Type B pancreatic cell (in vitro differentiated cells): ENCODE results near the gene RABGAP1L. TPM values are rescaled to one million over a fixed set of nuclear protein-coding genes. Genes with fewer than 3 reads are reported as not detected.

Experiments
- DNase-seq: peaks from one replicate; pipeline ENCODE4 v3.0.0; 2021; ENCODE audit warnings: mixed read lengths; ENCODE audit not compliant: unreplicated experiment; ENCODE audit errors: extremely low spot score
- H3K27ac Mint-ChIP-seq: 2 replicates; pipeline ENCODE4 v1.8.0; 2021; ENCODE audit warnings: mild to moderate bottlenecking, mixed read lengths
- H3K27me3 Mint-ChIP-seq: 2 replicates; pipeline ENCODE4 v1.8.0; 2021; ENCODE audit warnings: mixed read lengths
- H3K36me3 Mint-ChIP-seq: 2 replicates; pipeline ENCODE4 v1.8.0; 2021; ENCODE audit warnings: mixed read lengths
- H3K4me1 Mint-ChIP-seq: one replicate; pipeline ENCODE4 v1.8.0; 2021; ENCODE audit warnings: mixed read lengths; ENCODE audit not compliant: unreplicated experiment
- H3K4me3 Mint-ChIP-seq: 2 replicates; pipeline ENCODE4 v1.8.0; 2021; ENCODE audit warnings: mild to moderate bottlenecking, mixed read lengths
- H3K9me3 Mint-ChIP-seq: 2 replicates; pipeline ENCODE4 v1.8.0; 2021; ENCODE audit warnings: mixed read lengths
- total RNA-seq: library from RNA; stranded (reverse); gene quantifications from 2 replicates; pipeline ENCODE4 v1.2.1, GENCODE V29; 2021; ENCODE audit warnings: low replicate concordance
- TF ChIP-seq, protein P1 (sequence below): fragments of 200-600 bp; sonication (generic); conservative IDR thresholded peaks from 2 replicates; pipeline ENCODE4 v1.5.0; 2021; ENCODE audit warnings: antibody characterized with exemption, mild to moderate bottlenecking

RABGAP1L gene
- total RNA-seq, 1 donor from 2014 or later, result 35.6 TPM

DNA sequence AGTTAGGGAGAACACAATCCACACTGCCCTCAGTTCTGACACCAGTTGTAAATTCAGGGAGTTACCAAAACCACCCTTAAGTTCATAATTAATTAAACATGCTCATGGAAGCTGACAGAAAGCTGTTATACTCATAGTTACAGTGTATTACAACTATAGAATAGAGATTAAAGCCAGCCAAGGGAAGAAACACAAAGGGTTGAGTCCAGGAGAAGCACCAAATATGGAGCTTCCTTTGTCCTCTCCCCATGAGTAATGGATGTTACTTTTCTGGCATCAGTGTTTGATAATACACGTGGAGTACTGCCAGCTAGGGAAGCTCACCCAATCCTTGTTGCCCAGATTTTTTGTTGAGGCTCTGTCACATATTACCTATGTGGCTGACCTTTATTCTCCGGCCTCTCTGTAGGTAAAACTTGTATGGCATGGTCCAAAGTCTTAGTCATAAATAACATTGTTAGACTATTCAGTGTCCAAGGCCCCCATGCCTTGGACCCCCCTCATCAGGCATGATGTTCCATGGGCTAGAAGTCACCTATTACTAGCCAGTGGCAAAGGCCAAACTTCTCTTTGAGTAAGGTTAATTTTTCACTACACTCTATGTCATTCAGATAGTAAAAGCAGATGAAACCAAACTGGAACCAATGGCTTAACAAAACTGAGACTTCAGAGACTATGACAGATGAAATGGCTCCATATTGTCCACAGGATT is 464.2 kb downstream of the RABGAP1L start:
- no peak overlapping the region for H3K4me3 Mint-ChIP-seq
- TF ChIP-seq, protein P1, sequence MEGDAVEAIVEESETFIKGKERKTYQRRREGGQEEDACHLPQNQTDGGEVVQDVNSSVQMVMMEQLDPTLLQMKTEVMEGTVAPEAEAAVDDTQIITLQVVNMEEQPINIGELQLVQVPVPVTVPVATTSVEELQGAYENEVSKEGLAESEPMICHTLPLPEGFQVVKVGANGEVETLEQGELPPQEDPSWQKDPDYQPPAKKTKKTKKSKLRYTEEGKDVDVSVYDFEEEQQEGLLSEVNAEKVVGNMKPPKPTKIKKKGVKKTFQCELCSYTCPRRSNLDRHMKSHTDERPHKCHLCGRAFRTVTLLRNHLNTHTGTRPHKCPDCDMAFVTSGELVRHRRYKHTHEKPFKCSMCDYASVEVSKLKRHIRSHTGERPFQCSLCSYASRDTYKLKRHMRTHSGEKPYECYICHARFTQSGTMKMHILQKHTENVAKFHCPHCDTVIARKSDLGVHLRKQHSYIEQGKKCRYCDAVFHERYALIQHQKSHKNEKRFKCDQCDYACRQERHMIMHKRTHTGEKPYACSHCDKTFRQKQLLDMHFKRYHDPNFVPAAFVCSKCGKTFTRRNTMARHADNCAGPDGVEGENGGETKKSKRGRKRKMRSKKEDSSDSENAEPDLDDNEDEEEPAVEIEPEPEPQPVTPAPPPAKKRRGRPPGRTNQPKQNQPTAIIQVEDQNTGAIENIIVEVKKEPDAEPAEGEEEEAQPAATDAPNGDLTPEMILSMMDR, result no peak
- H3K36me3 Mint-ChIP-seq, result peaks cover 4% of the 10 kb centered on the region
- peaks cover 6% of the 10 kb centered on the region for H3K9me3 Mint-ChIP-seq
- no peaks in the 10 kb centered on the region for H3K27me3 Mint-ChIP-seq
- no peak overlapping the region for H3K27ac Mint-ChIP-seq
- no peaks in the 10 kb centered on the region for H3K4me1 Mint-ChIP-seq
- DNase-seq, result no peak

DNA sequence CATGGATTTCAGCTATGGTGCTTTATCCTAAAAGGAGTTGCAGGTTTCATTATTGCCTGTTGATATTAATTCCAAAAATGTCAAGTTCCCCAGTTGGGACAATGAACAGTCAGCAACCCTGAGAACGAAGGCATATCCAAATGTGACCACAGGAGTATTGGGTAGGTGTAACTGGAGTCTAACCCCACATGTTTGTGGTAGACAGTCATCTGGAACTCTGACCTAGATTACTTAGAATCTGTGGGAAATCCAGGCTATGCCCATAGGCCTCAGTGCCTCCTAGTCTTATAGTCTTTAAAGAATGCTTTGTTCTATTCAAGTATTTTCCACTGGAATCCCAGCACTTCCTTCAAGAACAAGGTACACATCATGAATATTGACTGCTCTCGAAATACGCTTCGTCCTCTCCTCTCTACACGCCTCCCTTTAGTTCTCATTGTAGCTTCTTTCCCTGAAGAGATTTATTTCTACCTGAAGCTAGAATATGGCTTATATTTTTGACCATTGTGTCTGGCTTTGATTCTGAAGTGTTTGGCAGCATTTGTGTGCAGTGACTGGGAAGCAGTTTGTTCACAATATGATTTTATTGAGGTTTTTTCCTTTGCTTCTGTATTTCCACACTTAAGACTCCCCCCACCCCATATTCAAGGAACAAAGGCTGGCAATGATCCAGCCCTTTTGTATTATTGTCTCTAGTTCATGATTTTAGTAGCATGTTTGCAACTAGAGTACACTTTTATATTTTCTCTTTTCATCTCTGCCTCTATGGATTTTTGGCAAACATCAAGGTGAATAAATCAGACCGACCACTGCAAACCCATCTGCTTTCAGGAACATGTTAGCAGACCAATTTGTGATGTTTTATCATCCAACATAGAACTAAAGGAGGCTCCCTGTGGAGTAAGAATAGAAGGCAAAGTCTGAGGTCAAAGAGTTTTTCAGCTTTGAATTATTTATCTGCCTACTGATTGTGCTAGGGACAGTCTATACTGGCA is 467.0 kb downstream of the RABGAP1L start:
- TF ChIP-seq, protein P1, result no peak
- H3K4me3 Mint-ChIP-seq, result no peak overlapping the region
- H3K36me3 Mint-ChIP-seq, result no peaks in the 10 kb centered on the region
- no peaks in the 10 kb centered on the region for H3K27me3 Mint-ChIP-seq
- H3K9me3 Mint-ChIP-seq, result no peaks in the 10 kb centered on the region
- no peak overlapping the region for H3K27ac Mint-ChIP-seq
- H3K4me1 Mint-ChIP-seq, result no peaks in the 10 kb centered on the region
- no peak for DNase-seq

DNA sequence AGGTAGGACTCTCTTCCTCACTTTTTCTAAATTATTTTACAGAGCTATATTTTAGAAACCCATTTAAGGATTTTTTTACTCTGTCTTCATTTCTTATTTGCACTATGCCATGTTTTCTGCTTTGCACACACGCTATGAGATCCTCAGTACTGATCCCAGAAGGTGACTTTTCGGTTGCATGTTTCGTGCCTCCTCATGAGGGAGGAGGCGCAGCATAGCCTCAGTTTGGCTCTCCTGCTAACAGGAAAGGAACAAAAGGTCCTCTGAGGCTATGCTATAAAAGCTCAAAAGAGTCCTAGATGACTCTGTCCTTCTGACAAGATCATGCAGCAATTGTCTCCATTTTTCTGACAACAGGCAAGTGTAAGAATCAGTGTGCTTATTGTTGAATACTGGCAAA is 478.2 kb downstream of the RABGAP1L start:
- no peaks in the 10 kb centered on the region for H3K4me1 Mint-ChIP-seq
- TF ChIP-seq, protein P1, result no peak
- no peaks in the 10 kb centered on the region for H3K36me3 Mint-ChIP-seq
- no peak overlapping the region for H3K4me3 Mint-ChIP-seq
- no peaks in the 10 kb centered on the region for H3K27me3 Mint-ChIP-seq
- no peak for DNase-seq
- H3K27ac Mint-ChIP-seq, result no peak overlapping the region
- no peaks in the 10 kb centered on the region for H3K9me3 Mint-ChIP-seq

DNA sequence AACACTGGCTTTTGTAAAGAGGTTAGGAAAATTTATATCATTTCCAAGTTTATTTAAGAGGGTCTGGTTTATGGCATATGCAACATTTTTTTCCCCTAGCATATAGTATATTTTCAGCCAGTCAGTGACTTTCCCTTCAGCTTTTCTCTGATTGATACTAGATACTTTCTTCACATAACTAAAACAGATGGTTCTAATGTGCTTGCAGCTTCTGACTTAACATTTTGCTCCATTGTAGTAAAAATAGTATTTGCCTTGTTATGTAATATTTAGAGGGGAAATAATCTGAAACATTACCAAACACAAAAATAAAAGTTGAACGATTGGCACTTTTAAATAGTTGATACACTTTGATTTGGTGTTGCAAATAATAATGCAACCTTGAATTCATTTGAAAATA is 480.1 kb downstream of the RABGAP1L start:
- H3K36me3 Mint-ChIP-seq, result no peaks in the 10 kb centered on the region
- H3K27ac Mint-ChIP-seq, result no peak overlapping the region
- no peaks in the 10 kb centered on the region for H3K4me1 Mint-ChIP-seq
- no peak for DNase-seq
- H3K4me3 Mint-ChIP-seq, result no peak overlapping the region
- TF ChIP-seq, protein P1, result no peak
- H3K9me3 Mint-ChIP-seq, result no peaks in the 10 kb centered on the region
- H3K27me3 Mint-ChIP-seq, result no peaks in the 10 kb centered on the region

DNA sequence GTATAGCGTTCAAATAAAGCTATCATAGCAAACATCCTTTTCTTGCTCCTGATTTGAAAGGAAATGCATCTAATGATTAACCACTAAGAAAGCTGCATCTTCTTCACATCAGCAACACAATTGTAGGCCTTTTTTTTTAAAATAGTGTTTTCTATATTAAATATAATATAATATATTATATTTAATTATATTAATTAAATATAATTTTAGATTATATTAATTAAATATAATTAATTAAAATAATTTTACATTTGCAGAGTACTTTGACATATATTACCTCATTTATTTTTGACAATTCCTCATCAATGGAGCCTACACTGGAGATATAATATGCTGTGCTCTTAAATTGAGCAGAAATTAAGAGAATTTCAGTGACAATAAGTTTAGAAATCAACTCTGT is 481.5 kb downstream of the RABGAP1L start:
- Mint-ChIP-seq H3K4me1 (no peaks in the 10 kb centered on the region), H3K27me3 (no peaks in the 10 kb centered on the region), H3K36me3 (no peaks in the 10 kb centered on the region), H3K4me3 (no peak overlapping the region), H3K9me3 (no peaks in the 10 kb centered on the region), H3K27ac (no peak overlapping the region)
- DNase-seq, result no peak
- TF ChIP-seq, protein P1, result no peak
